Mesenteric fat pad (tissue), 1 donor: Measurements from ENCODE around the gene CBLN3. TPM values are rescaled to one million over a fixed set of nuclear protein-coding genes. Genes with fewer than 3 reads are reported as not detected.
"Not testable (repeated sequence)": the region's sequence is repeated elsewhere in the genome, so short reads cannot be mapped to it uniquely, and the experiment has no call there.

ENCODE experiments used
- DNase-seq: peaks from one replicate; pipeline ENCODE4 v3.0.0-alpha.2; 2020; ENCODE audit warnings: low spot score
- long read RNA-seq: library from polyadenylated mRNA; unstranded; transcript quantifications from one replicate; pipeline ENCODE4 v2.0.0, GENCODE V29; 2020
- total RNA-seq: library from RNA; stranded (reverse); fragmentation: NEBNext Ultra II Directional; extraction: Animal tissue kit (Norgen Biotek cat#: 25700); gene quantifications from one replicate; pipeline ENCODE4 v1.2.1, GENCODE V29; 2021
- donor health status: DM: yes; HTN: yes; CAD: no.

Gene CBLN3
- total RNA-seq, result 5.0 TPM
- long read RNA-seq, partial matches to known transcripts, result 1 of 5 reads
- long read RNA-seq, other reads (novel, unspliced or antisense), result 0 of 5 reads

DNA sequence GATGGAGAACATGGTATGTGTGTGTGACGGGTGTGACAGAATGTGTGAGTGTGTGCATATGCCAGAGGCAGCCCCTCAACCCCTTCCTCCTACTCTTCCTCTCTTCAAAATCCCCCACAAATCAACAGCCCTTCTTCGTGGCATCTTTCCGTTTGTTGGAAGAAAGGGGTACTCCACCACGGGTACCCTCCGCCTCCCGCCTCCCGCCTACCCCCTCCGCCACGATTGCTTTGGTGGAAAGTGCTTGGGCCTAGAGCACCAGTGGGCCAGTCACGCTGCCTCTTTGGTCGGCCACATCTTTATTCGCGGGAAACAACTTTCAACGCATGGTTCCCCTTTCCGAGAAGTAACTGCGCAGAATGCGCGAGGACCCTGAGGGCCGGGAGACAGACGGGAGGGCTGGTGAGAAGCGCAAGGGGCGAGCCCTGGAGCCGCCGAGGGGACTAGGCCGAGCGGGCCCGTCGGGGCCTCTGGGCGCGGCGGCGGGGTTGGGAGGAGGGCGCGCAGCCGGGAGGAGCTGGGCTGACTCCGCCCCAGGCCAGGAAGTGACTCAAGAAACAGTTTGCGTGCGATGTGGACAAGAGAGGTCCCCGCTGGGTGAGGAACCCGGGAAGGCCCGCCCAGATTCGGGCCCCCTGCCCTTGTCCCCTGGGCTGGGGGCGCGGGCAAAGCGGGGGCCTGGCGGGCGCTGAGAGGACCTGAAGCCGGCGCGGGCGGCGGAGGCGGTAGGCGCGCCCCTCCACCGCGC lies at the start of gene CBLN3, which contains the start of gene KHNYN:
Gene CBLN3, minus strand, starts transcription at position 274 of the 748 bp plus-strand sequence. CDS start 614 bp downstream, outside the sequence.
Gene KHNYN, plus strand, starts transcription at position 560 of the 748 bp plus-strand sequence. CDS start 777 bp downstream, outside the sequence.
- peak; percentile 97 for DNase-seq

DNA sequence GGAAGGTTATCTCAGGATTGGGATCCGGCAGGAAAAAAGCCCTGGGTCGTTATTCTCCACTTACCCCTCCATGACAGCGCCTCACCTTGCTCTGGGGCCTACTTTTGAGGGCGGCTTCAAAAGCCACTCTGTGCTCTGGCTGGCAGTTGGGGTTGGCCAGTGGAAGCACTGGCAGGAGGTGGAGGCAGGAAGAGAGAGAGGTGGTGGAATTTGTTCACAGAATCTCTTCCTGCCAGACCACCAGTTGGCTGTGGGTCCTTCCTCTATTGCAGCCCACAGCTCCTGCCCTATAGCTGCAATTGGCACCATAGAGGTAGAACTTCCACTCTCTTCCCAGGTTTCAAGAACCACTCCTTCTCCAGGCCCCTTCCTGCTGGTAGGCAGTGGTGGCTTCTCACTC lies 45.8 kb upstream of the CBLN3 start:
- DNase-seq, result no peak

DNA sequence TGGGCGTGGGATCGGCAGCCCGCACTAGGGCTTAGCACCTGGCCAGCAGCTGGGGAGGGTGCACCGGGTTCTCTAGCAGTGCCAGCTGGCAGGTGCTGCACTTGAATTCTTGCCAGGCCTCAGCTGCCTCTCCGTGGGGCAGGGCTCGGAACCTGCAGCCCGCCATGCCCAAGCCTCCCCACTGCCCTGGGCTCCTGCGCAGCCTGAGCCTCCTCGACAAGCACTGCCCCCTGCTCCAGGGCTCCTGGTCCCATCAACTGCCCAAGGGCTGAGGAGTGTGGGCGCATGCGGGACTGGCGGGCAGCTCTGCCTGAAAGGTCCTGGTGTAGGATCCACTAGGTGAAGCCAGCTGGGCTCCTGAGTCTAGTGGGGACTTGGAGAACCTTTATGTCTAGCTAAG lies 43.7 kb upstream of the CBLN3 start:
- no peak for DNase-seq

DNA sequence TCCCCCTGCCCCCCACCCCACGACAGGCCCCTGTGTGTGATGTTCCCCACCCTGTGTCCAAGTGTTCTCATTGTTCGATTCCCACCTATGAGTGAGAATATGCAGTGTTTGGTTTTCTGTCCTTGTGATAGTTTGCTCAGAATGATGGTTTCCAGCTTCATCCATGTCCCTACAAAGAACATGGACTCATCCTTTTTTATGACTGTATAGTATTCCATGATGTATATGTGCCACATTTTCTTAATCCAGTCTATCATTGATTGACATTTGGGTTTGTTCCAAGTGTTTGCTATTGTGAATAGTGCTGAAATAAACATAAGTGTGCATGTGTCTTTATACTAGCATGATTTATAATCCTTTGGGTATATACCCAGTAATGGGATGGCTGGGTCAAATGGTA lies 41.0 kb upstream of the CBLN3 start:
- not testable (repeated sequence) for DNase-seq

DNA sequence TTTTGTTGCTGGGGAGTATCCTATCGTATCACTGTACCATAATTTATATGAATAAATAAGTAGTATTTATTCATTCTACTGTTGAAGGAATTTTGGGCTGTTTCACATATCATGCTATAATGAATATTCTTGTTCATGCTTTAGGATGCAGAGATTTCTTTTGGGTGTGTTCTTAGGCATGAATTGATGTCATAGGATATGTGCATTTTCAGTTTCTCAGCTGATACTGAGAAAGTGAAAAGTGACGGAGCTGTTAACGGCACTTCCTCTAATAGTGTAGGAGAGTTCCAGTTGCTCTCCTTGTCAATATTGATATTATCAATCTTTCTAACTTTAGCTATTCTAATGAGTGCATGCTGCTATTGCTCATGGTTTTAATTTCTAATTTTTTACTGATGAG lies 36.3 kb upstream of the CBLN3 start:
- no peak for DNase-seq

DNA sequence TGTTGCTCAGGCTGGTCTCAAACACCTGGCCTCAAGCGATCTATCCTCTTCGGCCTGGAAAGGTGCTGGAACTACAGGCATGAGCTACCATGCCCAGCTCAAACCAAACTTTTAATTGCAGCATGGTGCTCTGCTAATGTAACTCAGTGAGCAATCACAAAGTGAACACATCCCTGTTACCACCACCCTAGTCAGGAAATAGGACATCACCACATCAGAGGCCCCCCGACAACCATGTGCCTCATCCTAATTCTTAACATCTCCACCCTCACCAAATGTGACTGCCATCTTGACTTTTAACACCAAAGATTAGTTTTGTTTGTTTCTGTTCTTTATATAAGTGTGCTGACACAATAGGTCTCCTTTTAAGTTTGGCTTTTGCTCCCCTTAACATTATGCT lies 35.9 kb upstream of the CBLN3 start:
- DNase-seq, result no peak

DNA sequence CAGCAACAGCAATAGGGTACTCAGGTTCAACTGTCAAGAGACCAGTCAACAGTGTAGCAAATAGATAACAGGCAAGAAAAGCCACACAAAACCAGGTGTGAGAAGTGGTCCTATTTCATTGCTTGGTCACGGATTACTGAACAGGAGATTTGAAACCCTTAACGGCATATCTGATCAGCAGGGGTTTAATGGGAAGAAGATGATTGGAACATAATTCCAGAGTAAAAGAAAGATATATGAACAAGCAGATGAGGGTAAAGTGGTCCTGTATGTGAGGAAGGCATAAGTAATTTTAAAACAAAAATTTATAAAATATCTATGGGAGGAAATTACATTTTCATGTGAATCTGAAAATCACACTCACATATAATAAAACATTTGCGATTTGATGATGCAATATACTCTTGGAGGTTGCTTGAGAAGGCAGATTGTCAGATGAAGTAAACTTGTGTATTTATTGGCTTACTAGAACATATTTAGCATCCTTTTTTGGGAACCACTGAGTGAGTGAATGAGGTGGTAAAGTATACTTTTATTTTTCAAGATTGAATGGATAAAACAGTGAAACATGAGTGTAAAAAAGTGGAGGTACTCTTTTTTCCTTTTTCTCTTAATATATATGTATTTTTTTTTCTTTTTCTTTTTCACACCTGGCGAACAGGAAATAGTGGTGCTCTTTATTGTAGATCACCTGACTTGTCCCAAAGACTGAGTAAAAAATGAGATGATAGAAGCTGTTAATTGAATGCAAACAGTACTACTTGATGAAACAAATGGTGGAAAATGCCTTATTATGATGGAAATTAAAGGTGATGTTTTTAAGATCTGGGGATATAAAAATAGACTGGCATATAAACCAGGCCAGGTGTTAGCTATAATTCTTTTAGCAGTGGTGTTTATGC lies 34.7 kb upstream of the CBLN3 start:
- no peak for DNase-seq

DNA sequence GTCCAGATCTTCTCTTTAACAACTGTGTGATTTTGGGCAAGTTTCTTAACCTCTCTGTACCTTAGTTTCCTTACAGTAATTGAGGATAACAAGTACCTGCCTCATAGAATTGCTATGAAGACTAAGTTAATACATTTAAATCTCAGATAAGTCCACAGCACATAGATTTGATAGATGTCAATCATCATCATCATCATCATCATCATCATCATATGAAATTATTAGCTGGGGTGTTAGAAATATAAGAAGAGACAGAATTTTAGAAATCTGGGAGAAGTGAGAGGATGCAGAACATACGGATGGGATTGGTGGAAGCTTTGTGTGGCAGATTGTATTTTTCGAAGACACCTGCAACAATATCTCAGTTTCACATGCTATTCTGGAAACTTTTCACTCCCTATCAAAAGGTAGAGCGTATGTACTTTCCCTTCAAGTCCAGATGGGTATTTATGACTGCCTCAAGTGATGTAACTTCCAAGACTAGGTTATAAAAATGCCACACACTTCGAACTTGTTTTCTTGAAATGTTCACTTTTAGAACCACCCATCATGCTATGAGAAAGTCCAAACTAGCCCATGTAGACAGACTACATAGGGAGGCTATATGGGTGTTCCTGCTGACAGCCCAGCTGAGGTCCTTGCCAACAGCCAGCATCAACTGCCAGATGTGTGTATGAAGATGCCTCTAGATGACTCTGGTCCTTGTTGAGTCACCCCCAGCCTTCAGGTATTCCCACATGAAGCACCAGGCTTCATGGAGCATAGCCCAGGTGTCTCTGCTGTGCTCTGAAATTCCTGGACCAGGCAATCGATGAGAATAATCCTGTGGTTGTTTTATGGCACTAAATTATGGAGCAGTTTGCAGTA lies 33.8 kb upstream of the CBLN3 start:
- no peak for DNase-seq

DNA sequence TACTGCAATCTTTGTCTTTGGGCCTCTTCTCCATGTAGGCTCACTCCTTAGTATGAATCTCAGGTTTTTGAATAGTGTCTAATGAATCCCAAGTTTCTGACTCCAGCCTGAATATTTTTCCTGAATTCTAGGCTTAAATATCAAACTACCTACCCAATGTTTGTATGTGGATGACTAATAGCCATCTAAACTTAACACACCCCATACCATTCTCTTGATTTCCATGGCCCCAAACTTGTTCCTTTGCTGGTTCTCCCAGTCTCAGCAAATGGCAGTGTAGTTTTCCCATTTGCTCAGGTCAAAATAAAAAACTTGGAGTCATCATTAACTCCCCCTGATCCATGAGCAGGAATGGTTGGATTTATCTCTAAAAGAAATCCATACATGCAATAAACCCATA lies 31.9 kb upstream of the CBLN3 start:
- DNase-seq, result no peak

DNA sequence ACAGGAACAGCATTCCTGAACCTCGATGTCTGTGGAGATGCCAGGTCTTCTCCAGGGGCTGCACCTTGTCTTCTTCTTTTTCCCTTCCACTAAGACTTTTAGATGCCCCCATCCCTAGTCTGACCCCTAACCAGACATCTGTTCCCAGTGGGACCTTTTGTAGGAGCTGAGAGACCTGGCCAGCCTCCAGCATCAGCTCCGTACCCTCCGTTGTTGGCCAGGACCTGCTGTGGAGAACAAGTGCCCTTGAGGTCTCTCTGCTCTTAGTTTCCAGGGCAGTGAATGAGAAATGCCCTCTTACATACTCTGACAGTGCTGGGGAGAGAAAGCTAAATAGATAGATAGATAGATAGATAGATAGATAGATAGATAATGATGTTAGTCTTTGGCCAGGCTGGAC lies 29.9 kb upstream of the CBLN3 start:
- no peak for DNase-seq

DNA sequence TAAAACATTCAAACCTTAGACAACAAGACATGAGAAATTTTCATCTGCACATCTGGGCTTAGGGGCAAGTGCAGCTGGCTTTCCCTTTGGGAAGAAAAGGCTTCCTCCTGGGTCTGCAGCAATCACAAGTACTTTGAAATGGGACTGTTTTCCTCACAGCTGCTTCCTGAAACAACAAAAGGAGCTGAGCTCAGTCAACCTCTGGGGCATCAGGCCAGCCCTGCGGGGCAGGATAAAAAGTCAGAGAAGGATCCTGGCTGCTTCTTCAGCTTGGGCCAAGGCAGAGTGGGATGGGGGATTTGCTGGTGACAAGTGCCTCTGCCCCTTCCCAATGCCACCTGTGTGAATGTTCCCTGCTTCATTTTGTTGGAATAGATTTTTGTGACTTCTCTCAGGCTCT lies 29.3 kb upstream of the CBLN3 start:
- no peak for DNase-seq

DNA sequence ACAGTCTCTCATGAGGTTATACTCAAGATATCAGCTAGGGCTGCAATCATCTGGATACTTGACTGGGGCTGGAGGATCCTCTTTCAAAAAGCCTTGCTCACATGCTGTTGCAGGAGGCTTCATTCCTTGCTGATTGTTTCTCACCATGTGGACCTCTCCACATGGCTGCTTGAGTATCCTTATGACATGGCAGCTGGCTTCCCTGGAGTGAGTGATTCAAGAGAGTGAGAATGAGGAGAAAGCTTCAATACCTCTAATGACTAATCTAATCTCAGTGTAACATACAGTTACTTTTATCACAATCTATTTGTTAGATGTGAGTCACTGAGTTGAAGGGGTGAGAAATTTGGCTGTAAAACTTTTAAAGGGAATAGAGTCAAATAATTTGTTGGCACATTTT lies 27.5 kb upstream of the CBLN3 start:
- DNase-seq, result no peak

DNA sequence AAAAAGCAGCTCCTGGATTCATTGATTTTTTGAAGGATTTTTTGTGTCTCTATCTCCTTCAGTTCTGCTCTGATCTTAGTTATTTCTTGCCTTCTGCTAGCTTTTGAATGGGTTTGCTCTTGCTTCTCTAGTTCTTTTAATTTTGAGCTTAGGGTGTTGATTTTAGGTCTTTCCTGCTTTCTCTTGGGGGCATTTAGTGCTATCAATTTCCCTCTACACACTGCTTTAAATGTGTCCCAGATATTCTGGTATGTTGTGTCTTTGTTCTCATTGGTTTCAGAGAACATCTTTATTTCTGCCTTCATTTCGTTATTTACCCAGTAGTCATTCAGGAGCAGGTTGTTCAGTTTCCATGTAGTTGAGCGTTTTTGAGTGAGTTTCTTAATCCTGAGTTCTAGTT lies 21.4 kb upstream of the CBLN3 start:
- not testable (repeated sequence) for DNase-seq

DNA sequence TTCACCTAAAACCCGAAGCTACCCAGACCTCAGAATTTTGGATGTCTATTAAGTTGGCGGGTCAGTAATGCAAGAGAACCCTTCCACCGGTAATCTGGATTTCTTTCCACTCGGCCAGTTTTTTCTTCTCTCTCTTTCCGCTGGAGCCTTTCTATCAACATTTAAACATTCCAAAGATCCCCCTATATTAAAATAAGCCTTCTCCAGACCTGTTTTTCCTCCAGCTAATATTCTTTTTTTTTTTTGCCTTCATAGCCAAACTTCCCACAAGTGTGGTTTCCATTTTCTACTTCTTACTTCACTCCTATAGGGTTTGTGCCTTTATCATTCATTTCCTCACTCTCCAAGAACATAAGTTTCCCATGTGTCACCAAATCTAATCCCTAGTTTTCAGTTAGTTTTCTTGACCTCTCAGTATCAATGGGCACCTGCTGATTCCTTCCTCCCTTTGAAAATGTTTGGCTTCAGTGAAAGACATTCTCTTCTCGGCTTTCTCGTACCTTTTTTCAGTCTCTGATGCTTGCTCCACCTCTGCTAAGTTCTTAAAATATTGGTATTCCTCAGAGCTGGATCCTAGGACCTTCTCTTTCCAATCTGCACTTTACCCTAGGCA lies 13.7 kb upstream of the CBLN3 start:
- DNase-seq, result no peak

DNA sequence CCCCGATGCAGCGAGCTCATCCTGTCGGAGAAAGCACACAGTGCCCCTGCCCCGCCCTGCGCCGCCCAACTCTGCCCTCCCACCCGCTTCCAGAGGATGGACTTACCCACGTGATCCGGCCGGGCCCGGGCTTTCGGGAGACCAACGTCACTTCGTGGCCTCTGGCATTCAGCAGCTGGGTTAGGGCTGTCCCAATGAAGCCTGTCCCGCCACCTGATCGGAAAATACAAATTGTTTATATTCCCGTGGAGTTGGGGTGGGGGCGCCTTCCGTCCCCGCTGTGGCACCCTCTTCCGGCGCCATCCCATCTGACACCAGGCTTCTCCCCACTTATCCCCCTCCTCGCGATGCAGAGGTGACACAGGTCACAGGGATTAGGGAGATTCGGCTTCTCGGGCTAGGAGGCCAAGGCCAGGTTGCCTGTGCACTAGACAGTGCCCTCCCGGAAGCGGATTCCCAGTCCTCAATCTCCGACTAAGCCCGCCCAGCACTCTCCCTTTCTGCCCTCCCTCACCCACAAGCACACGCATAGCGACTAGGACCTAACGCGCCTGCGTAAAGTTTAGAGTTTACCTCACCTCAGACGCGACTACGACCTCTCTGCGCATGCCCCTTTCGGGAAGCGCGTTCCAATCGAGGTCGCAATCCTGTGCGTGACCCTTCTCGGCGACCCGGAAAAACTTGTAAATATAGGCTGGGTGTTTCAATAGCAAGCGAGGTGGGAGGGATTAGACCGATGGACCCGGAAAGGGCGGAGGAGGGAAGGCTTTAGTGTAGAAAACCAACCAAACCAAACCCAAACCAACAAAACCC lies 13.0 kb upstream of the CBLN3 start, which contains the start of gene SDR39U1:
Gene SDR39U1, minus strand, starts transcription at position 537 of the 813 bp plus-strand sequence. Its CDS starts 7 bp downstream, at position 530.
- DNase-seq, result peak; percentile 98

DNA sequence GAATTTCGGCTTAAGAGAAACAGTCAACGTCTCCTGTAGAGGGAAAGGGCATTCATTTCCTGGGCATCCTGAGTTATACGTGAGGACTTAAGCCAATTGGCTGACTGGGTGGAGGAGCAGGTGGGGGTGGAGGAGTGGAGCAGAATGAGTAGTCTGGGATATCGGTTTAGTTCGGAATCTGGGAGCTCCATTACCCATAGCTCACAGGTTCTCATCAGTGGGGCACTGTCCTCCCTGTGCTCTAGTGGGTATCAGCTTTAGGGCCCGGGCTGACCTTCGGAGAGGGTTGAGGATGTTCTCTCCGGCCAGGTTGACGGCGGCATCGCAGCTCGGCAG lies 12.4 kb upstream of the CBLN3 start:
- no peak for DNase-seq

DNA sequence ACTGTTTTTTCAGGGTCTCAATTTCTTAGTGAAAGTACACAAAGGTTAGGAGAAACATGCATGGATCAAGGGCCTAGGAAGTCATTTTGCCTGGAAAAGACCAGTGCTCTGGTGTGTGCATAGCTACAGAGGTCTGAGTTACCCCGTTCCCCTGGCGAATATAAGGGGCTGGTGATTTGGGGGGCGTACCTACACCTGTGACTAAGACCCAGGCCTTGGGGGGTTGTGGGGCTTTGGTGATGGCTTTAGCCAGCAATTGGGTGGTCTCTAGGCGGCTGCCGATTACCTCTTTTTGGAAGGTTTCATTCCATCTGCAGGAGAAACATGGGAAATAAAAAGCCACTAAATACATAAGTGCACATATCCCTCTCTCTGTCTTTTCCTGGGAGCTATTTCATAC lies 12.0 kb upstream of the CBLN3 start:
- DNase-seq, result no peak

DNA sequence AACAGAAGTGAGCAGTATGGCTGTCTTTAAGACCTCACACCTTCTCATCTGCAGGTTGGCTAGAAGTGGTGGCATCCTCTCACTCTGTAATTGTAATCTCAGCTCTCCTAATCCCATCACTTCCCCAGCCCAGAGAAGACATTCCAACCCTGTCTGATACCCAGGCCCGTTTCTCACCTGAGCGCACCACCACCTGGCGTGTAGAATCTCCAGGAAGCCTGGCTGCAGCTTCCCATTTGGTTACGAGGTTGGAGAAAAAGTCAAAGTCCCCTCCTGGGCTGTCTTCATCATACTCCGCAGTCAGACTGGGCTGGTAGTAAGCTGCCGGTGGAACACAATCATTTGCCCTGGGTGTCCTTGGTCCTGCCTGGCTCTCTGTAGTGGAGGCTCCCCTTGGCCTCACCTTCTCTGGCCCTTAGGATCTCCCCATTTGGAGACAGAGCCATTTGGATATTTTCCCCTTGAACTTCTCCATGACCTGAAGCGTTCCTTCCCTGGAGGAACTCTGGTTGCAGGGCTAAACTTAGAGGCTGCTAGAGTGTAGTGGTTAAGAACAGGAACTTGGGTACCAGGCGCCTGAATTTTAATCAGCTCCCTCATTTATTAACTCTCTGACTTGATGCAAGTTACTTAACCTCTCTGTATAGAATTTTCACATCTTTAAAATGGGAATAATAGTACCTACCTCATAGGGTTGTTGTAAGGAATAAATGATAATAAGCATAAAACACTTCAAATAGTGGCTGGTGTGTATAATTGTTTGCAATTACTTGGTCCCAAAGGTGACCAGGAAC lies 11.3 kb upstream of the CBLN3 start:
- DNase-seq, result no peak
